ENCODE results near the gene TRIM46.

DNA sequence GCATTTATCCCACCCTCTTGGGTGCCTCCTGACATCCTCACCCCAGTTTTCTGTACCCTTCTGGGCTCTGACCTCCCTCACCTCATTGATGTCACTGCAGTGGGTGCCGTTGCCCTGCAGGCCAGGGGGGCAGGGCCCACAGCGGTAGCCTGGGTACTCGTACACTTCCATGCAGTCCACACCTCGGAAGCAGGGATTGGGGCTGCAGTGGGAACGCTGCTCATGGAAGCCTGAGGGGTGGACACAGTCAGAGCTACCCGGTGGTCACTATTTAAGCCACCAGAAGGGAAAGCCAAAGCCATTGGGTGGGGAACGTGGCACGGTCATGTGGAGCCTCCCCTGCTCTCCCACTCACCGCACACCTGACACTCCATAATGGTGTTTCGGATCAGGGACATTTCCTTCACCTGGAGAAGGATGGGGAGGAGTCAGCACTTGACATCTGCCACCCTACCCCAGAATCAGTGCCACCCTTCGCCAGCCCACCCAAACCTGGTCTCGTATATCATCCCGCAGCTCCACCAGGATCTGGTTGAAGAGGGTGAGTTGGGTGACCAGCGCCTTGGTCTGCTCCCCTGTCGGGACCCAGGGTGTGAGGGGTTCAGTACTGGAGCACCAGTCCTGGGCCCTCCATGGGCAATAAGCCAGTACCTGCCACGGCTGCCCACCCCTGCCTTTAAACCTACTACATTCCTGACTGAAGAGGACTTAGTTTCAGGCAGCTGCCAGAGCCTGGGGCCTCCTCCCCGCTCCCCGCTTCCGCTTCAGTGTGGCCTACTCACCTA lies 29.3 kb downstream of the TRIM46 start:
- TF ChIP-seq, protein P1, sequence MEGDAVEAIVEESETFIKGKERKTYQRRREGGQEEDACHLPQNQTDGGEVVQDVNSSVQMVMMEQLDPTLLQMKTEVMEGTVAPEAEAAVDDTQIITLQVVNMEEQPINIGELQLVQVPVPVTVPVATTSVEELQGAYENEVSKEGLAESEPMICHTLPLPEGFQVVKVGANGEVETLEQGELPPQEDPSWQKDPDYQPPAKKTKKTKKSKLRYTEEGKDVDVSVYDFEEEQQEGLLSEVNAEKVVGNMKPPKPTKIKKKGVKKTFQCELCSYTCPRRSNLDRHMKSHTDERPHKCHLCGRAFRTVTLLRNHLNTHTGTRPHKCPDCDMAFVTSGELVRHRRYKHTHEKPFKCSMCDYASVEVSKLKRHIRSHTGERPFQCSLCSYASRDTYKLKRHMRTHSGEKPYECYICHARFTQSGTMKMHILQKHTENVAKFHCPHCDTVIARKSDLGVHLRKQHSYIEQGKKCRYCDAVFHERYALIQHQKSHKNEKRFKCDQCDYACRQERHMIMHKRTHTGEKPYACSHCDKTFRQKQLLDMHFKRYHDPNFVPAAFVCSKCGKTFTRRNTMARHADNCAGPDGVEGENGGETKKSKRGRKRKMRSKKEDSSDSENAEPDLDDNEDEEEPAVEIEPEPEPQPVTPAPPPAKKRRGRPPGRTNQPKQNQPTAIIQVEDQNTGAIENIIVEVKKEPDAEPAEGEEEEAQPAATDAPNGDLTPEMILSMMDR (IDR thresholded peaks at IDR 0.05): no peak
- TF ChIP-seq POLR2A (IDR thresholded peaks at IDR 0.05): no peak

Measured in lower leg skin (tissue), 3 donors.